GM23338 (cell line): ENCODE results near the gene NTRK3. TPM values are rescaled to one million over a fixed set of nuclear protein-coding genes. Genes with fewer than 3 reads are reported as not detected.

Experiments
- ATAC-seq: fragments of 200-7000 bp; cut with Tn5 transposase; 3 replicates; pipeline ENCODE4 v1.9.1; 2020
- DNase-seq: peaks from one replicate; pipeline ENCODE4 v3.0.0-alpha.2; 2015; ENCODE audit warnings: low spot score
- H2AFZ ChIP-seq: fragments of 200-600 bp; sonication (generic); 2 replicates; pipeline ENCODE4 v1.8.0; 2016; ENCODE audit warnings: antibody characterized with exemption, mild to moderate bottlenecking, moderate library complexity
- H3F3A ChIP-seq: fragments of 200-600 bp; sonication (generic); replicated peaks from 2 replicates; pipeline ENCODE4 v1.8.0; 2017; ENCODE audit warnings: antibody characterized with exemption, mixed run types, low read depth
- H3K27ac ChIP-seq: fragments of 200-600 bp; sonication (generic); 2 replicates; pipeline ENCODE4 v1.6.1; 2016; ENCODE audit warnings: low read depth
- H3K27me3 ChIP-seq: fragments of 200-600 bp; sonication (generic); 2 replicates; pipeline ENCODE4 v1.8.0; 2016; ENCODE audit warnings: mild to moderate bottlenecking, mixed run types, moderate library complexity; ENCODE audit not compliant: insufficient read depth
- H3K36me3 ChIP-seq: fragments of 200-600 bp; sonication (generic); 2 replicates; pipeline ENCODE4 v1.8.0; 2016; ENCODE audit warnings: mild to moderate bottlenecking; ENCODE audit not compliant: insufficient read depth
- H3K4me1 ChIP-seq: fragments of 200-600 bp; sonication (generic); 2 replicates; pipeline ENCODE4 v1.8.0; 2016; ENCODE audit warnings: mild to moderate bottlenecking, moderate library complexity; ENCODE audit not compliant: insufficient read depth
- H3K4me2 ChIP-seq: fragments of 200-600 bp; sonication (generic); 2 replicates; pipeline ENCODE4 v1.7.1; 2017; ENCODE audit warnings: mixed run types
- H3K4me3 ChIP-seq: fragments of 200-600 bp; sonication (generic); 2 replicates; pipeline ENCODE4 v1.6.1; 2016; ENCODE audit warnings: mixed run types
- H3K79me2 ChIP-seq: fragments of 200-600 bp; sonication (generic); replicated peaks from 2 replicates; pipeline ENCODE4 v1.8.0; 2017; ENCODE audit warnings: mild to moderate bottlenecking; ENCODE audit not compliant: insufficient read depth
- H3K9me2 ChIP-seq: fragments of 200-600 bp; sonication (generic); 2 replicates; pipeline ENCODE4 v1.8.0; 2017; ENCODE audit not compliant: insufficient read depth
- H4K20me1 ChIP-seq: fragments of 200-600 bp; sonication (generic); replicated peaks from 2 replicates; pipeline ENCODE4 v1.8.0; 2017; ENCODE audit warnings: mild to moderate bottlenecking; ENCODE audit not compliant: insufficient read depth
- H3K27ac Mint-ChIP-seq: 2 replicates; pipeline ENCODE4 v1.8.0; 2020; ENCODE audit warnings: inconsistent platforms, mild to moderate bottlenecking, moderate library complexity, mixed read lengths
- H3K27me3 Mint-ChIP-seq: 3 replicates; pipeline ENCODE4 v1.8.0; 2022; ENCODE audit warnings: low read depth, mild to moderate bottlenecking, moderate library complexity, mixed read lengths, inconsistent platforms; ENCODE audit not compliant: insufficient read depth, poor library complexity
- H3K36me3 Mint-ChIP-seq: 3 replicates; pipeline ENCODE4 v1.8.0; 2021; ENCODE audit warnings: low read depth, mild to moderate bottlenecking, inconsistent platforms, moderate library complexity, mixed read lengths
- H3K4me1 Mint-ChIP-seq: 3 replicates; pipeline ENCODE4 v1.8.0; 2020; ENCODE audit warnings: mild to moderate bottlenecking, inconsistent platforms, mixed read lengths
- H3K4me3 Mint-ChIP-seq: 3 replicates; pipeline ENCODE4 v1.8.0; 2021; ENCODE audit warnings: moderate library complexity, mild to moderate bottlenecking, inconsistent platforms, mixed read lengths
- H3K9me3 Mint-ChIP-seq: 3 replicates; pipeline ENCODE4 v1.8.0; 2020; ENCODE audit warnings: moderate library complexity, mild to moderate bottlenecking, inconsistent platforms, mixed read lengths
- CREB1 ChIP-seq: fragments of 250-450 bp; sonication (Bioruptor Pico); IDR thresholded peaks from 2 replicates; pipeline ENCODE4 v1.5.0; 2020; ENCODE audit warnings: low read depth, mild to moderate bottlenecking, moderate library complexity
- EZH2 ChIP-seq: fragments of 200-600 bp; sonication (generic); IDR thresholded peaks from one replicate; pipeline ENCODE4 v1.8.0; 2017; ENCODE audit warnings: antibody characterized with exemption, mild to moderate bottlenecking, low read depth; ENCODE audit not compliant: unreplicated experiment
- EZH2phosphoT487 ChIP-seq: fragments of 200-600 bp; sonication (generic); IDR thresholded peaks from one replicate; pipeline ENCODE4 v1.8.1; 2018; ENCODE audit warnings: antibody characterized with exemption; ENCODE audit not compliant: unreplicated experiment
- JUNB ChIP-seq: IDR thresholded peaks from one replicate; pipeline ENCODE4 v1.6.1; 2016; ENCODE audit warnings: antibody characterized with exemption; ENCODE audit not compliant: unreplicated experiment
- NANOG ChIP-seq: IDR thresholded peaks from 2 replicates; pipeline ENCODE4 v1.6.1; 2016; ENCODE audit warnings: antibody characterized with exemption, borderline replicate concordance
- POLR2AphosphoS5 ChIP-seq: IDR thresholded peaks from 2 replicates; pipeline ENCODE4 v1.6.1; 2016; ENCODE audit warnings: antibody characterized with exemption, low read depth
- STAT1 ChIP-seq: IDR thresholded peaks from one replicate; pipeline ENCODE4 v1.6.1; 2016; ENCODE audit warnings: antibody characterized with exemption; ENCODE audit not compliant: unreplicated experiment
- ZNF114 ChIP-seq: fragments of 250-450 bp; sonication (Bioruptor Pico); IDR thresholded peaks from 2 replicates; pipeline ENCODE4 v1.5.0; 2020; ENCODE audit warnings: mild to moderate bottlenecking, moderate library complexity
- ZNF331 ChIP-seq: fragments of 250-450 bp; sonication (Bioruptor Pico); IDR thresholded peaks from 2 replicates; pipeline ENCODE4 v1.5.0; 2020; ENCODE audit warnings: low read depth, mild to moderate bottlenecking, moderate library complexity
- polyA plus RNA-seq: library from polyadenylated mRNA; unstranded; fragments of >200 nt; fragmentation: Nextera tagmentation; extraction: Ambion mirVana; gene quantifications from 2 replicates; pipeline ENCODE4 v1.2.1, GENCODE V29; 2016
- total RNA-seq: library from RNA; depleted of rRNA; stranded (reverse); fragments of >200 nt; shearing (Covaris generic); gene quantifications from 2 replicates; pipeline ENCODE4 v1.2.3, GENCODE V29; 2014
- TF ChIP-seq, protein P1 (sequence below): fragments of 250-450 bp; sonication (Bioruptor Pico); IDR thresholded peaks from 2 replicates; pipeline ENCODE4 v1.5.0; 2020; ENCODE audit warnings: mild to moderate bottlenecking, moderate library complexity
- TF ChIP-seq, protein P2 (sequence below): IDR thresholded peaks from one replicate; pipeline ENCODE4 v1.6.1; 2018; ENCODE audit warnings: antibody characterized with exemption; ENCODE audit not compliant: unreplicated experiment
- TF ChIP-seq, protein P3 (sequence below), 2 experiments: fragments of 200-600 bp in 1 of 2; sonication (generic) in 1 of 2; conservative IDR thresholded peaks; 2 replicates each; pipeline versions ENCODE4 v1.5.1 to v1.6.1; 2016 to 2017; ENCODE audit warnings: antibody characterized with exemption in 2 of 2, low read depth in 2 of 2, mild to moderate bottlenecking in 2 of 2, moderate library complexity in 1 of 2
- TF ChIP-seq, protein P4 (sequence below): IDR thresholded peaks from 2 replicates; pipeline ENCODE4 v1.6.1; 2016; ENCODE audit warnings: antibody characterized with exemption

NTRK3 gene
- total and polyA plus RNA-seq, 2 experiments from 2014 or later = 3.1 to 5.3 TPM

DNA sequence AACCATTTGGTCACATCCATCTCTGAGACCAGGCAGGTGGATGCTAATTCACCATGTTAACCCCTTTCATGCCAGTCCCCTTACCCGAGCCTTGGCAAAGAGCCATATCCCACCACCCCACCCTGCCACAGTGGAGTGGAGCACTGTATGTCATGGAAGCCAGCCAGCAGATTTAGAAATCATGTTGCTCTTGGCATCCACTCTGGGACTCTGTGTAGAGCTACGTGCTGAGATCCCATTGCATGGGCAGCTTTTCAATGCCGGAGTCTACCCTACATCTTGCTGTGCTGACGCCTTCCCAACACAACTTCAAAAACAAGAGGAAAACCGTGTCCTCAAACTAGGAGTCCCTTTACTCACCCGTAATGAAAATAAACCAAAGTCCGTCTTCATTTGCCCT lies 131.0 kb downstream of the NTRK3 start:
- H3K27ac Mint-ChIP-seq = no peak overlapping the region
- peaks cover 26% of the 10 kb centered on the region for H3K4me1 Mint-ChIP-seq

More for the DNA sequence above, 131.0 kb downstream of the NTRK3 start:
- H3K27me3 Mint-ChIP-seq = peaks cover 2% of the 10 kb centered on the region
- Histone ChIP-seq H3K4me1 (peaks cover 15% of the 10 kb centered on the region), H2AFZ (no peak overlapping the region), H3F3A (no peaks in the 10 kb centered on the region), H3K27me3 (no peaks in the 10 kb centered on the region), H3K27ac (no peak overlapping the region), H4K20me1 (no peaks in the 10 kb centered on the region), H3K4me3 (no peak overlapping the region), H3K4me2 (no peak overlapping the region), H3K79me2 (no peaks in the 10 kb centered on the region), H3K36me3 (no peaks in the 10 kb centered on the region), H3K9me2 (peaks cover 7% of the 10 kb centered on the region)
- ATAC-seq (no peak), DNase-seq (no peak)
- no peak overlapping the region for H3K4me3 Mint-ChIP-seq
- TF ChIP-seq EZH2phosphoT487 = no peak
- TF ChIP-seq, protein P1, sequence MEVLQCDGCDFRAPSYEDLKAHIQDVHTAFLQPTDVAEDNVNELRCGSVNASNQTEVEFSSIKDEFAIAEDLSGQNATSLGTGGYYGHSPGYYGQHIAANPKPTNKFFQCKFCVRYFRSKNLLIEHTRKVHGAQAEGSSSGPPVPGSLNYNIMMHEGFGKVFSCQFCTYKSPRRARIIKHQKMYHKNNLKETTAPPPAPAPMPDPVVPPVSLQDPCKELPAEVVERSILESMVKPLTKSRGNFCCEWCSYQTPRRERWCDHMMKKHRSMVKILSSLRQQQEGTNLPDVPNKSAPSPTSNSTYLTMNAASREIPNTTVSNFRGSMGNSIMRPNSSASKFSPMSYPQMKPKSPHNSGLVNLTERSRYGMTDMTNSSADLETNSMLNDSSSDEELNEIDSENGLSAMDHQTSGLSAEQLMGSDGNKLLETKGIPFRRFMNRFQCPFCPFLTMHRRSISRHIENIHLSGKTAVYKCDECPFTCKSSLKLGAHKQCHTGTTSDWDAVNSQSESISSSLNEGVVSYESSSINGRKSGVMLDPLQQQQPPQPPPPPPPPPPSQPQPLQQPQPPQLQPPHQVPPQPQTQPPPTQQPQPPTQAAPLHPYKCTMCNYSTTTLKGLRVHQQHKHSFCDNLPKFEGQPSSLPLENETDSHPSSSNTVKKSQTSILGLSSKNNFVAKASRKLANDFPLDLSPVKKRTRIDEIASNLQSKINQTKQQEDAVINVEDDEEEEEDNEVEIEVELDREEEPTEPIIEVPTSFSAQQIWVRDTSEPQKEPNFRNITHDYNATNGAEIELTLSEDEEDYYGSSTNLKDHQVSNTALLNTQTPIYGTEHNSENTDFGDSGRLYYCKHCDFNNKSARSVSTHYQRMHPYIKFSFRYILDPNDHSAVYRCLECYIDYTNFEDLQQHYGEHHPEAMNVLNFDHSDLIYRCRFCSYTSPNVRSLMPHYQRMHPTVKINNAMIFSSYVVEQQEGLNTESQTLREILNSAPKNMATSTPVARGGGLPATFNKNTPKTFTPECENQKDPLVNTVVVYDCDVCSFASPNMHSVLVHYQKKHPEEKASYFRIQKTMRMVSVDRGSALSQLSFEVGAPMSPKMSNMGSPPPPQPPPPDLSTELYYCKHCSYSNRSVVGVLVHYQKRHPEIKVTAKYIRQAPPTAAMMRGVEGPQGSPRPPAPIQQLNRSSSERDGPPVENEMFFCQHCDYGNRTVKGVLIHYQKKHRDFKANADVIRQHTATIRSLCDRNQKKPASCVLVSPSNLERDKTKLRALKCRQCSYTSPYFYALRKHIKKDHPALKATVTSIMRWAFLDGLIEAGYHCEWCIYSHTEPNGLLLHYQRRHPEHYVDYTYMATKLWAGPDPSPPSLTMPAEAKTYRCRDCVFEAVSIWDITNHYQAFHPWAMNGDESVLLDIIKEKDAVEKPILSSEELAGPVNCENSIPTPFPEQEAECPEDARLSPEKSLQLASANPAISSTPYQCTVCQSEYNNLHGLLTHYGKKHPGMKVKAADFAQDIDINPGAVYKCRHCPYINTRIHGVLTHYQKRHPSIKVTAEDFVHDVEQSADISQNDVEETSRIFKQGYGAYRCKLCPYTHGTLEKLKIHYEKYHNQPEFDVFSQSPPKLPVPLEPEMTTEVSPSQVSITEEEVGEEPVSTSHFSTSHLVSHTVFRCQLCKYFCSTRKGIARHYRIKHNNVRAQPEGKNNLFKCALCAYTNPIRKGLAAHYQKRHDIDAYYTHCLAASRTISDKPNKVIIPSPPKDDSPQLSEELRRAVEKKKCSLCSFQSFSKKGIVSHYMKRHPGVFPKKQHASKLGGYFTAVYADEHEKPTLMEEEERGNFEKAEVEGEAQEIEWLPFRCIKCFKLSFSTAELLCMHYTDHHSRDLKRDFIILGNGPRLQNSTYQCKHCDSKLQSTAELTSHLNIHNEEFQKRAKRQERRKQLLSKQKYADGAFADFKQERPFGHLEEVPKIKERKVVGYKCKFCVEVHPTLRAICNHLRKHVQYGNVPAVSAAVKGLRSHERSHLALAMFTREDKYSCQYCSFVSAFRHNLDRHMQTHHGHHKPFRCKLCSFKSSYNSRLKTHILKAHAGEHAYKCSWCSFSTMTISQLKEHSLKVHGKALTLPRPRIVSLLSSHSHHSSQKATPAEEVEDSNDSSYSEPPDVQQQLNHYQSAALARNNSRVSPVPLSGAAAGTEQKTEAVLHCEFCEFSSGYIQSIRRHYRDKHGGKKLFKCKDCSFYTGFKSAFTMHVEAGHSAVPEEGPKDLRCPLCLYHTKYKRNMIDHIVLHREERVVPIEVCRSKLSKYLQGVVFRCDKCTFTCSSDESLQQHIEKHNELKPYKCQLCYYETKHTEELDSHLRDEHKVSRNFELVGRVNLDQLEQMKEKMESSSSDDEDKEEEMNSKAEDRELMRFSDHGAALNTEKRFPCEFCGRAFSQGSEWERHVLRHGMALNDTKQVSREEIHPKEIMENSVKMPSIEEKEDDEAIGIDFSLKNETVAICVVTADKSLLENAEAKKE = no peak
- TF ChIP-seq, protein P2, sequence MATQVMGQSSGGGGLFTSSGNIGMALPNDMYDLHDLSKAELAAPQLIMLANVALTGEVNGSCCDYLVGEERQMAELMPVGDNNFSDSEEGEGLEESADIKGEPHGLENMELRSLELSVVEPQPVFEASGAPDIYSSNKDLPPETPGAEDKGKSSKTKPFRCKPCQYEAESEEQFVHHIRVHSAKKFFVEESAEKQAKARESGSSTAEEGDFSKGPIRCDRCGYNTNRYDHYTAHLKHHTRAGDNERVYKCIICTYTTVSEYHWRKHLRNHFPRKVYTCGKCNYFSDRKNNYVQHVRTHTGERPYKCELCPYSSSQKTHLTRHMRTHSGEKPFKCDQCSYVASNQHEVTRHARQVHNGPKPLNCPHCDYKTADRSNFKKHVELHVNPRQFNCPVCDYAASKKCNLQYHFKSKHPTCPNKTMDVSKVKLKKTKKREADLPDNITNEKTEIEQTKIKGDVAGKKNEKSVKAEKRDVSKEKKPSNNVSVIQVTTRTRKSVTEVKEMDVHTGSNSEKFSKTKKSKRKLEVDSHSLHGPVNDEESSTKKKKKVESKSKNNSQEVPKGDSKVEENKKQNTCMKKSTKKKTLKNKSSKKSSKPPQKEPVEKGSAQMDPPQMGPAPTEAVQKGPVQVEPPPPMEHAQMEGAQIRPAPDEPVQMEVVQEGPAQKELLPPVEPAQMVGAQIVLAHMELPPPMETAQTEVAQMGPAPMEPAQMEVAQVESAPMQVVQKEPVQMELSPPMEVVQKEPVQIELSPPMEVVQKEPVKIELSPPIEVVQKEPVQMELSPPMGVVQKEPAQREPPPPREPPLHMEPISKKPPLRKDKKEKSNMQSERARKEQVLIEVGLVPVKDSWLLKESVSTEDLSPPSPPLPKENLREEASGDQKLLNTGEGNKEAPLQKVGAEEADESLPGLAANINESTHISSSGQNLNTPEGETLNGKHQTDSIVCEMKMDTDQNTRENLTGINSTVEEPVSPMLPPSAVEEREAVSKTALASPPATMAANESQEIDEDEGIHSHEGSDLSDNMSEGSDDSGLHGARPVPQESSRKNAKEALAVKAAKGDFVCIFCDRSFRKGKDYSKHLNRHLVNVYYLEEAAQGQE = no peak
- TF ChIP-seq NANOG = no peak
- no peak for TF ChIP-seq POLR2AphosphoS5
- no peak for TF ChIP-seq ZNF114 (CRISPR knock-in tag)
- TF ChIP-seq ZNF331 (CRISPR knock-in tag) = no peak
- TF ChIP-seq CREB1 = no peak
- TF ChIP-seq STAT1 = no peak
- TF ChIP-seq JUNB = no peak
- TF ChIP-seq, protein P3, sequence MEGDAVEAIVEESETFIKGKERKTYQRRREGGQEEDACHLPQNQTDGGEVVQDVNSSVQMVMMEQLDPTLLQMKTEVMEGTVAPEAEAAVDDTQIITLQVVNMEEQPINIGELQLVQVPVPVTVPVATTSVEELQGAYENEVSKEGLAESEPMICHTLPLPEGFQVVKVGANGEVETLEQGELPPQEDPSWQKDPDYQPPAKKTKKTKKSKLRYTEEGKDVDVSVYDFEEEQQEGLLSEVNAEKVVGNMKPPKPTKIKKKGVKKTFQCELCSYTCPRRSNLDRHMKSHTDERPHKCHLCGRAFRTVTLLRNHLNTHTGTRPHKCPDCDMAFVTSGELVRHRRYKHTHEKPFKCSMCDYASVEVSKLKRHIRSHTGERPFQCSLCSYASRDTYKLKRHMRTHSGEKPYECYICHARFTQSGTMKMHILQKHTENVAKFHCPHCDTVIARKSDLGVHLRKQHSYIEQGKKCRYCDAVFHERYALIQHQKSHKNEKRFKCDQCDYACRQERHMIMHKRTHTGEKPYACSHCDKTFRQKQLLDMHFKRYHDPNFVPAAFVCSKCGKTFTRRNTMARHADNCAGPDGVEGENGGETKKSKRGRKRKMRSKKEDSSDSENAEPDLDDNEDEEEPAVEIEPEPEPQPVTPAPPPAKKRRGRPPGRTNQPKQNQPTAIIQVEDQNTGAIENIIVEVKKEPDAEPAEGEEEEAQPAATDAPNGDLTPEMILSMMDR (conservative IDR thresholded peaks at IDR 0.05; ENCODE audit: low read depth in 2 of 2) = no peak
- TF ChIP-seq, protein P4, sequence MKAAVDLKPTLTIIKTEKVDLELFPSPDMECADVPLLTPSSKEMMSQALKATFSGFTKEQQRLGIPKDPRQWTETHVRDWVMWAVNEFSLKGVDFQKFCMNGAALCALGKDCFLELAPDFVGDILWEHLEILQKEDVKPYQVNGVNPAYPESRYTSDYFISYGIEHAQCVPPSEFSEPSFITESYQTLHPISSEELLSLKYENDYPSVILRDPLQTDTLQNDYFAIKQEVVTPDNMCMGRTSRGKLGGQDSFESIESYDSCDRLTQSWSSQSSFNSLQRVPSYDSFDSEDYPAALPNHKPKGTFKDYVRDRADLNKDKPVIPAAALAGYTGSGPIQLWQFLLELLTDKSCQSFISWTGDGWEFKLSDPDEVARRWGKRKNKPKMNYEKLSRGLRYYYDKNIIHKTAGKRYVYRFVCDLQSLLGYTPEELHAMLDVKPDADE = no peak
- TF ChIP-seq EZH2 = no peak
- H3K36me3 Mint-ChIP-seq = peaks cover 12% of the 10 kb centered on the region; the same call in 2 of the 3 replicates
- H3K9me3 Mint-ChIP-seq = no peaks in the 10 kb centered on the region; the same call in 1 of the 3 replicates
